A549 (cell line): ENCODE data around the gene SYT2. TPM values are rescaled to one million over a fixed set of nuclear protein-coding genes. Genes with fewer than 3 reads are reported as not detected.

Experiments used
- ATAC-seq, 2 experiments: fragments of 200-7000 bp in 1 of 2; fragments of >200 bp in 1 of 2; cut with Nextera tagmentation in 1 of 2; cut with Tn5 transposase in 1 of 2; 3 replicates each; pipeline versions ENCODE4 v1.8.0 to v1.9.1; 2018 to 2020; ENCODE audit warnings: mild to moderate bottlenecking in 1 of 2, moderate library complexity in 1 of 2
- CTCF ChIA-PET: fragments of 300-600 bp; sonication (Branson Sonifier 250); formaldehyde crosslinking; extraction: SDS; loops from one replicate; lab custom pipeline; 2021; ENCODE audit warnings: antibody characterized with exemption, inconsistent platforms; lab: Yijun Ruan, JAX
- POLR2A ChIA-PET: fragments of 350-600 bp; formaldehyde crosslinking; extraction: SDS; loops from one replicate; lab custom pipeline; 2021; ENCODE audit warnings: antibody characterized with exemption, inconsistent platforms; lab: Yijun Ruan, JAX
- DNase-seq, 2 experiments: peaks; one replicate each; pipeline versions ENCODE4 v3.0.0 to v3.0.0-alpha.2; 2011 to 2016; ENCODE audit warnings: low read depth in 1 of 2, low spot score in 1 of 2
- FAIRE-seq: peaks from 2 replicates; lab custom pipeline; 2011; peaks lifted over from hg19 to GRCh38; lab: Jason Lieb, UNC
- H3K27ac ChIP-seq, 2 experiments: fragments of >200 bp; sonication (Bioruptor Twin); formaldehyde crosslinking; 3 replicates each; pipeline ENCODE4 v1.5.1; 2016 to 2017
- H3K4me1 ChIP-seq: fragments of >200 bp; sonication (Bioruptor Twin); formaldehyde crosslinking; 3 replicates; pipeline ENCODE4 v1.6.1; 2016
- H3K4me2 ChIP-seq: fragments of >200 bp; sonication (Bioruptor Twin); formaldehyde crosslinking; 3 replicates; pipeline ENCODE4 v1.6.1; 2016
- H3K4me3 ChIP-seq: fragments of >200 bp; sonication (Bioruptor Twin); formaldehyde crosslinking; 3 replicates; pipeline ENCODE4 v1.5.1; 2016
- H3K9me3 ChIP-seq: fragments of >200 bp; sonication (Bioruptor Twin); formaldehyde crosslinking; 3 replicates; pipeline ENCODE4 v1.6.1; 2016
- CBX8 ChIP-seq: fragments of 200-600 bp; sonication (generic); IDR thresholded peaks from 2 replicates; pipeline ENCODE4 v1.6.1; 2016
- CEBPB ChIP-seq, 2 experiments: fragments of >200 bp in 1 of 2; sonication (Bioruptor Twin) in 1 of 2; formaldehyde crosslinking in 1 of 2; IDR thresholded peaks; 2 replicates each; pipeline ENCODE4 v1.6.1; 2012 to 2016
- EHMT2 ChIP-seq: fragments of 200-600 bp; sonication (generic); IDR thresholded peaks from 2 replicates; pipeline ENCODE4 v1.6.1; 2016; ENCODE audit warnings: antibody characterized with exemption, low read depth, mild to moderate bottlenecking, moderate library complexity
- ESRRA ChIP-seq: fragments of 150-350 bp; IDR thresholded peaks from 2 replicates; pipeline ENCODE4 v1.6.1; 2014; ENCODE audit warnings: mild to moderate bottlenecking, low read length, borderline replicate concordance
- FOSB ChIP-seq: fragments of 250-450 bp; sonication (Bioruptor Pico); IDR thresholded peaks from 2 replicates; pipeline ENCODE4 v1.5.0; 2020; ENCODE audit warnings: mild to moderate bottlenecking, moderate library complexity
- FOSL2 ChIP-seq, 2 experiments: fragments of 450-650 bp in 1 of 2; fragments of >200 bp in 1 of 2; sonication (Bioruptor Twin) in 1 of 2; formaldehyde crosslinking; IDR thresholded peaks; 2 replicates each; pipeline versions ENCODE4 v1.5.0 to v1.6.1; 2016 to 2020; ENCODE audit warnings: mild to moderate bottlenecking in 1 of 2, moderate library complexity in 1 of 2
- HDAC2 ChIP-seq: fragments of 200-600 bp; sonication (generic); IDR thresholded peaks from 2 replicates; pipeline ENCODE4 v1.6.1; 2016
- HEYL ChIP-seq: fragments of 250-450 bp; sonication (Bioruptor Pico); IDR thresholded peaks from 2 replicates; pipeline ENCODE4 v1.8.0; 2021; ENCODE audit warnings: mild to moderate bottlenecking, moderate library complexity
- HOXB5 ChIP-seq: fragments of 250-450 bp; sonication (Bioruptor Pico); IDR thresholded peaks from 2 replicates; pipeline ENCODE4 v1.5.0; 2020; ENCODE audit warnings: mild to moderate bottlenecking, moderate library complexity
- KDM5A ChIP-seq: fragments of 200-600 bp; sonication (generic); IDR thresholded peaks from 2 replicates; pipeline ENCODE4 v1.6.1; 2016; ENCODE audit warnings: antibody characterized with exemption, mild to moderate bottlenecking
- MAZ ChIP-seq: fragments of 150-350 bp; IDR thresholded peaks from 2 replicates; pipeline ENCODE4 v1.6.1; 2014; ENCODE audit warnings: antibody characterized with exemption, low read depth, low read length, borderline replicate concordance
- MYC ChIP-seq: IDR thresholded peaks from 2 replicates; pipeline ENCODE4 v1.6.1; 2012; ENCODE audit warnings: mild to moderate bottlenecking, inconsistent platforms, low read length, improper control_type of control experiment, borderline replicate concordance
- NFE2L2 ChIP-seq: fragments of 150-350 bp; conservative IDR thresholded peaks from 2 replicates; pipeline ENCODE4 v1.6.1; 2014; ENCODE audit warnings: low read length
- NPAS2 ChIP-seq: fragments of 250-450 bp; sonication (Bioruptor Pico); IDR thresholded peaks from 2 replicates; pipeline ENCODE4 v1.8.0; 2022; ENCODE audit warnings: mild to moderate bottlenecking, moderate library complexity, borderline replicate concordance
- POLR2A ChIP-seq: IDR thresholded peaks from 2 replicates; pipeline ENCODE4 v1.6.1; 2012; ENCODE audit warnings: mild to moderate bottlenecking, low read length
- POLR2AphosphoS2 ChIP-seq: conservative IDR thresholded peaks from 2 replicates; pipeline ENCODE4 v1.6.1; 2012; ENCODE audit warnings: low read length, improper control_type of control experiment, inconsistent platforms
- RNF2 ChIP-seq: fragments of 200-600 bp; sonication (generic); IDR thresholded peaks from 2 replicates; pipeline ENCODE4 v1.6.1; 2016; ENCODE audit warnings: low read depth, mild to moderate bottlenecking, antibody characterized with exemption, moderate library complexity, borderline replicate concordance
- SMC3 ChIP-seq: fragments of >200 bp; sonication (Bioruptor Twin); formaldehyde crosslinking; IDR thresholded peaks from 3 replicates; pipeline ENCODE4 v1.6.1; 2018; ENCODE audit warnings: inconsistent platforms
- SREBF2 ChIP-seq: fragments of 450-650 bp; IDR thresholded peaks from 2 replicates; pipeline ENCODE4 v1.6.1; 2014; ENCODE audit warnings: mild to moderate bottlenecking, moderate library complexity
- TP53 ChIP-seq: fragments of 250-450 bp; sonication (Bioruptor Pico); IDR thresholded peaks from 2 replicates; pipeline ENCODE4 v1.5.0; 2021; ENCODE audit warnings: mild to moderate bottlenecking, moderate library complexity
- ZC3H11A ChIP-seq: fragments of 450-650 bp; IDR thresholded peaks from 2 replicates; pipeline ENCODE4 v1.6.1; 2014; ENCODE audit warnings: antibody characterized with exemption, mild to moderate bottlenecking
- ZFP36 ChIP-seq: fragments of 450-650 bp; IDR thresholded peaks from 2 replicates; pipeline ENCODE4 v1.6.1; 2014; ENCODE audit warnings: borderline replicate concordance; ENCODE audit not compliant: partially characterized antibody
- ZSCAN20 ChIP-seq: fragments of 250-450 bp; sonication (Bioruptor Pico); IDR thresholded peaks from 2 replicates; pipeline ENCODE4 v1.8.0; 2022; ENCODE audit warnings: mild to moderate bottlenecking, moderate library complexity
- WGBS: methylation state at CpG from one replicate; pipeline ENCODE4 v1.1.6; 2017; ENCODE audit errors: missing lambda C conversion rate; 5-methylcytosine and 5-hydroxymethylcytosine counted together
- polyA plus RNA-seq, 4 experiments: library from polyadenylated mRNA; depleted of rRNA in 3 of 4; stranded (reverse); fragments of >200 nt; fragmentation: RNase III in 1 of 4; extraction: RNeasy Plus Mini Kit Qiagen cat#74134 plus additional on column Dnase treatment in 1 of 4; gene quantifications; 2 replicates in 3 of 4; 3 replicates in 1 of 4; pipeline ENCODE4 v1.2.3, GENCODE V29; 2011 to 2017
- TF ChIP-seq, protein P1 (sequence below): fragments of 250-450 bp; sonication (Bioruptor Pico); IDR thresholded peaks from 2 replicates; pipeline ENCODE4 v1.5.0; 2021; ENCODE audit warnings: mild to moderate bottlenecking, moderate library complexity, borderline replicate concordance
- TF ChIP-seq, protein P2 (sequence below): IDR thresholded peaks from 2 replicates; pipeline ENCODE4 v1.6.1; 2012
- TF ChIP-seq, protein P3 (sequence below): fragments of >200 bp; sonication (Bioruptor Twin); formaldehyde crosslinking; IDR thresholded peaks from 3 replicates; pipeline ENCODE4 v1.6.1; 2016
- TF ChIP-seq, protein P4 (sequence below): IDR thresholded peaks from 2 replicates; pipeline ENCODE4 v1.6.1; 2012; ENCODE audit warnings: low read depth, borderline replicate concordance

The SYT2 gene
- polyA plus RNA-seq, 2 of the 4 experiments (the other 2 are of a cell fraction) = 0.03 to 0.04 TPM

DNA sequence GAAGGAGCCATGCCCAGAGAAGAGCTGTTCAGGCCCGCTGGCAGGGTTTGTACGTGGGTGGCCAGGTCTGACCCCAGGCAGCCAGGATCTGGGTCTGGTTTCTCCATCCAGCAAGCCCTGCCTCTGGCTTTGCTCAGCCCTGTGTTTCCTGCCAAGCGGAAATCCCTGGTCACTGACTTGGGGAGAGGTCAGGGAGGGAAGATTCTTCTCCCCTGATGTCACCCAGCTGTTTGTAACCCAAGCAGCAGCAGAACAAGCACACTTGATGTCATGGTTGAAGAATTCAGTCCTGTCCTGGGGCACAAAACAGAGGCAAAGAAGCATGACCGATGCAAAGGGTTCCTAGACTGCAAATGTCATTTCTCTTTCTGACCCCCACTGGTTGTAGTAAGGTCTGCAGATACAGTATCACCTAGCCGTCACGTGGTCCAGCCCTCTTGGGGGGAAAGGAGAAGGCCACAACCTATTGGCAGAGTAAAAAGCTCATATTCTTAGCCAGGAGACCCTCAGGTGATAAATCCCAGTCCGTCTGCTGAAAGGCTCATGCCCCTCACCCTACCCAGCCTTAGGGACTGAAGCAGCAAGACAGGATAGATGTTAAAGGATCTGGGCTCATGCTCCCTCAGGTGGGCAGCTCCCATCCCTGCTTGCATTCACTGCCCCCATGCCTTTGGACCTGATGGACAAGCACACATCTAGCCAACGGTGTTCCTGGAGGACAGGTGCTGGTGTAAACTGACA lies 120.9 kb downstream of the SYT2 start (continued):
- TF ChIP-seq, protein P1, sequence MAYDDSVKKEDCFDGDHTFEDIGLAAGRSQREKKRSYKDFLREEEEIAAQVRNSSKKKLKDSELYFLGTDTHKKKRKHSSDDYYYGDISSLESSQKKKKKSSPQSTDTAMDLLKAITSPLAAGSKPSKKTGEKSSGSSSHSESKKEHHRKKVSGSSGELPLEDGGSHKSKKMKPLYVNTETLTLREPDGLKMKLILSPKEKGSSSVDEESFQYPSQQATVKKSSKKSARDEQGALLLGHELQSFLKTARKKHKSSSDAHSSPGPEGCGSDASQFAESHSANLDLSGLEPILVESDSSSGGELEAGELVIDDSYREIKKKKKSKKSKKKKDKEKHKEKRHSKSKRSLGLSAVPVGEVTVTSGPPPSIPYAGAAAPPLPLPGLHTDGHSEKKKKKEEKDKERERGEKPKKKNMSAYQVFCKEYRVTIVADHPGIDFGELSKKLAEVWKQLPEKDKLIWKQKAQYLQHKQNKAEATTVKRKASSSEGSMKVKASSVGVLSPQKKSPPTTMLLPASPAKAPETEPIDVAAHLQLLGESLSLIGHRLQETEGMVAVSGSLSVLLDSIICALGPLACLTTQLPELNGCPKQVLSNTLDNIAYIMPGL (CRISPR knock-in tag) = no peak
- TF ChIP-seq CEBPB (IDR thresholded peaks at IDR 0.05) = 0 out of 4 replicates have a peak, but pooled peaks of 1 of the 2 experiments have one; percentile 28
- TF ChIP-seq HOXB5 (CRISPR knock-in tag) = peak; percentile 54; the same call in 1 of the 2 replicates
- TF ChIP-seq, protein P2, sequence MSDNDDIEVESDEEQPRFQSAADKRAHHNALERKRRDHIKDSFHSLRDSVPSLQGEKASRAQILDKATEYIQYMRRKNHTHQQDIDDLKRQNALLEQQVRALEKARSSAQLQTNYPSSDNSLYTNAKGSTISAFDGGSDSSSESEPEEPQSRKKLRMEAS = peak; percentile 66; the same call in 1 of the 2 replicates
- TF ChIP-seq ESRRA = no peak
- TF ChIP-seq NPAS2 (CRISPR knock-in tag) = no peak
- no peak for TF ChIP-seq EHMT2
- TF ChIP-seq, protein P3, sequence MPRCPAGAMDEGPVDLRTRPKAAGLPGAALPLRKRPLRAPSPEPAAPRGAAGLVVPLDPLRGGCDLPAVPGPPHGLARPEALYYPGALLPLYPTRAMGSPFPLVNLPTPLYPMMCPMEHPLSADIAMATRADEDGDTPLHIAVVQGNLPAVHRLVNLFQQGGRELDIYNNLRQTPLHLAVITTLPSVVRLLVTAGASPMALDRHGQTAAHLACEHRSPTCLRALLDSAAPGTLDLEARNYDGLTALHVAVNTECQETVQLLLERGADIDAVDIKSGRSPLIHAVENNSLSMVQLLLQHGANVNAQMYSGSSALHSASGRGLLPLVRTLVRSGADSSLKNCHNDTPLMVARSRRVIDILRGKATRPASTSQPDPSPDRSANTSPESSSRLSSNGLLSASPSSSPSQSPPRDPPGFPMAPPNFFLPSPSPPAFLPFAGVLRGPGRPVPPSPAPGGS = 0 out of 3 replicates have a peak, but pooled peaks have one; percentile 17

DNA sequence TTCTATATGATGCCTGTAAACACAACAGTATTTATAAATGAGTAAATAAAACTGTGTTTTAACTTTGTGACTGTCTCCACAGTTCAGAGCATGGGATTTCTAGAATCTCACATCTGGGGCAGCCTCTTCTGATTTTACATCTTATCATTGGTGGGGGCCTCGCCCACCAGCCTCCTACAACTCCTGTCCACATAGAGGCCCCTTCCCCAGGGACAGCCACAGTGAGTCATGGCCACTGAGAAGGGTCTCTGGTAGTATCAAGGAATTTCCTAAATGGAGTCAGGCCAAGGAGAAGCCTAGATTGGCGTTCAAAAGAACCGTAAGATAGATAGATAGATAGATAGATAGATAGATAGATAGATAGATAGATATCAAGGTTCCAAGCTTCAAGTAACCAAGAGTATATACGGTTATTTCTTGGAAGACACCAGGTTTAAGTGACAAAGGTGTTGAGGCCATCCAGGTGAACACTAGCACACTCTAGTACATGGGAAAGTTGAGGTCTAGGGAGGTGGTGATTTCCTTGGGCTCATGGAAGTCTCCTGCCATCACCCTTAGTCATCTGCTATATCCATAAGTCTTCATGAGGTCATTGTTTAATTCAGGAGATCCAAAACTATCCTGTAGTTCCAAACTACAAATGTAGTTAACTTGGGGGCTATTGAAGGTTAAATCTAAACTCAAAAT lies 121.6 kb downstream of the SYT2 start:
- H3K4me3 ChIP-seq = no peak overlapping the region
- peak overlapping the region; percentile 80 to 86 for H3K27ac ChIP-seq
- ATAC-seq = peak; percentile 71 to 72
- TF ChIP-seq HEYL (CRISPR knock-in tag) (peak; percentile 33; the same call in 1 of the 2 replicates), SMC3 (no peak)
- CTCF ChIA-PET = interaction anchor here (1.1 to 11.2 kb wide), 5 partner anchors 11 to 125 kb away, joined by 3 to 91 read pairs (median 30); no protein-coding TSS in a partner anchor
- WGBS = 80% methylated on average over 4 of the region's 4 CpGs
- POLR2A ChIA-PET = no interaction called here
- FAIRE-seq = no peak
- H3K9me3 ChIP-seq = no peaks in the 10 kb centered on the region
- peak overlapping the region; percentile 67 for H3K4me2 ChIP-seq
- peak in 1 of 2 experiments; percentile 35 for DNase-seq
- peaks cover 65% of the 10 kb centered on the region for H3K4me1 ChIP-seq

DNA sequence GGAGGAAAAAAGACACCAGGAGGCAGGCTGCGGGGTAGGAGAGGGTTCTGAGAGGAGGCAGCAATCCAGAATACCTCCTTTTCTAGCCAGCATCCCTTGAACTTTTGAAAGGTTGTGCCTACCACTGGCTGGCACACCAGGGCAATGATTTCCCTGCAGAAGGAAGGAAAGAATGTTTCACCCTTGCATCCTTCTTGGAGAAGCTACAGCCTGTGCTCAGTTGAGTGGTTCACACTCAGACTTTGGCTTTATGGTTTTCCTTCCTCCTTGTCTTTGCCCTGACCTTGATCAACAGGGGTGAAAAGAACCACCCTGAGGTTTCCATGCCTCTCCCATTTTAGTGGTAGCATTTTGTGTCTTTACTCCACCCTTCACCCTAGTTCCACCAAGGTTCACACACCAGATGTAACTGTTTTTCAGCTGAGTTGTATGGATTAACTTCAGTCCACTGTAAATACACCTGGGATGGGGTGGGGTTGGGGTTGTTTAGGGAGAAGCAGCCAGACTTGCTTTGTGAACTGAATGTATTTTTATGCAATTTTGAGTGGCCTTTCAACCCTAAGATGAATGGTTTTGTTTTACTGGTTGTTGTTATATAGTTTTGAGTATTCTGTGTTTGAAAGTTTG lies 122.3 kb downstream of the SYT2 start:
- H3K4me1 ChIP-seq = peaks cover 65% of the 10 kb centered on the region
- ChIA-PET CTCF (interaction anchor here (1.7 to 11.2 kb wide), 3 partner anchors 13 to 124 kb away, joined by 7 to 91 read pairs (median 30); no protein-coding TSS in a partner anchor), POLR2A (no interaction called here)
- H3K9me3 ChIP-seq = no peaks in the 10 kb centered on the region
- no peak for FAIRE-seq
- ATAC-seq = no peak
- peak overlapping the region; percentile 67; the same call in 2 of the 3 replicates for H3K4me2 ChIP-seq
- DNase-seq = no peak
- WGBS = 0% methylated on average over 1 of the region's 1 CpG
- H3K4me3 ChIP-seq = no peak overlapping the region
- H3K27ac ChIP-seq = peak overlapping the region; percentile 80 to 86
- TF ChIP-seq MYC (no peak), ZFP36 (no peak), ZSCAN20 (CRISPR knock-in tag) (no peak), TP53 (no peak), RNF2 (no peak), KDM5A (no peak), ZC3H11A (no peak), MAZ (no peak), SREBF2 (no peak), POLR2A (no peak), POLR2AphosphoS2 (no peak), HDAC2 (no peak), NFE2L2 (no peak), FOSB (CRISPR knock-in tag) (no peak), CBX8 (no peak), FOSL2 (IDR thresholded peaks at IDR 0.05) (no peak), FOSL2 (CRISPR knock-in tag; IDR thresholded peaks at IDR 0.05) (no peak)
- TF ChIP-seq, protein P3 = no peak
- TF ChIP-seq, protein P2 = no peak
- TF ChIP-seq, protein P4, sequence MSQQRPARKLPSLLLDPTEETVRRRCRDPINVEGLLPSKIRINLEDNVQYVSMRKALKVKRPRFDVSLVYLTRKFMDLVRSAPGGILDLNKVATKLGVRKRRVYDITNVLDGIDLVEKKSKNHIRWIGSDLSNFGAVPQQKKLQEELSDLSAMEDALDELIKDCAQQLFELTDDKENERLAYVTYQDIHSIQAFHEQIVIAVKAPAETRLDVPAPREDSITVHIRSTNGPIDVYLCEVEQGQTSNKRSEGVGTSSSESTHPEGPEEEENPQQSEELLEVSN = no peak
